Breast epithelium (tissue), 3 donors: ENCODE measurements around the gene TMOD4.

ENCODE experiments used
- CTCF ChIP-seq, 3 donors: fragments of 450-650 bp; IDR thresholded peaks; one replicate each; pipeline ENCODE4 v1.5.1; 2016 to 2017; ENCODE audit warnings: antibody characterized with exemption in 3 of 3, mild to moderate bottlenecking in 3 of 3, moderate library complexity in 3 of 3
- POLR2A ChIP-seq: fragments of 450-650 bp; IDR thresholded peaks from one replicate; pipeline ENCODE4 v1.6.1; 2016; ENCODE audit warnings: antibody characterized with exemption, mild to moderate bottlenecking, moderate library complexity
- POLR2AphosphoS5 ChIP-seq, 3 donors: sonication (generic); formaldehyde crosslinking; IDR thresholded peaks; one replicate each; pipeline ENCODE4 v1.6.1; 2017; ENCODE audit warnings: antibody characterized with exemption in 3 of 3

- TF ChIP-seq CTCF (IDR thresholded peaks at IDR 0.05) (no peak), POLR2A (no peak), POLR2AphosphoS5 (IDR thresholded peaks at IDR 0.05) (no peak)
These were observed 44.0 kb downstream of the TMOD4 start for GRCh38 chr1:151131701-151132334.
